Neural progenitor cell (in vitro differentiated cells): ENCODE data around the gene KLHL42. TPM values are rescaled to one million over a fixed set of nuclear protein-coding genes. Genes with fewer than 3 reads are reported as not detected.

Experiments used
- DNase-seq: peaks from one replicate; pipeline ENCODE4 v3.0.0-alpha.2; 2016; ENCODE audit warnings: low spot score
- H2AFZ ChIP-seq: fragments of 200-600 bp; sonication (generic); replicated peaks from 2 replicates; pipeline ENCODE4 v1.6.1; 2016; ENCODE audit warnings: antibody characterized with exemption
- H3F3A ChIP-seq: fragments of 200-600 bp; sonication (generic); 2 replicates; pipeline ENCODE4 v1.6.1; 2016; ENCODE audit warnings: antibody characterized with exemption, low read depth
- H3K27ac ChIP-seq: fragments of 200-600 bp; sonication (generic); 2 replicates; pipeline ENCODE4 v1.5.1; 2016; ENCODE audit warnings: mild to moderate bottlenecking
- H3K27me3 ChIP-seq: fragments of 200-600 bp; sonication (generic); 2 replicates; pipeline ENCODE4 v1.6.1; 2016; ENCODE audit warnings: mild to moderate bottlenecking, moderate library complexity
- H3K36me3 ChIP-seq: fragments of 200-600 bp; sonication (generic); 2 replicates; pipeline ENCODE4 v1.5.1; 2016
- H3K4me1 ChIP-seq: fragments of 200-600 bp; sonication (generic); 2 replicates; pipeline ENCODE4 v1.6.1; 2016; ENCODE audit warnings: mixed run types
- H3K4me2 ChIP-seq: fragments of 200-600 bp; sonication (generic); 2 replicates; pipeline ENCODE4 v1.6.1; 2016
- H3K4me3 ChIP-seq: fragments of 200-600 bp; sonication (generic); 2 replicates; pipeline ENCODE4 v1.5.1; 2016
- H3K79me2 ChIP-seq: fragments of 200-600 bp; sonication (generic); 2 replicates; pipeline ENCODE4 v1.6.1; 2016; ENCODE audit warnings: low read depth
- H3K9ac ChIP-seq: fragments of 200-600 bp; sonication (generic); 2 replicates; pipeline ENCODE4 v1.6.1; 2016
- H3K9me3 ChIP-seq: fragments of 200-600 bp; sonication (generic); 2 replicates; pipeline ENCODE4 v1.5.1; 2016; ENCODE audit warnings: low read depth
- H4K20me1 ChIP-seq: fragments of 200-600 bp; sonication (generic); 2 replicates; pipeline ENCODE4 v1.6.1; 2016; ENCODE audit warnings: low read depth
- H3K27ac Mint-ChIP-seq: 3 replicates; pipeline ENCODE4 v1.8.0; 2021; ENCODE audit warnings: mixed read lengths
- H3K27me3 Mint-ChIP-seq: 2 replicates; pipeline ENCODE4 v1.8.0; 2022; ENCODE audit warnings: low read depth, mild to moderate bottlenecking, inconsistent platforms, moderate library complexity, mixed read lengths; ENCODE audit not compliant: insufficient read depth
- H3K36me3 Mint-ChIP-seq: 3 replicates; pipeline ENCODE4 v1.8.0; 2021; ENCODE audit warnings: mixed read lengths
- H3K4me1 Mint-ChIP-seq: 3 replicates; pipeline ENCODE4 v1.8.0; 2021; ENCODE audit warnings: mixed read lengths
- H3K4me3 Mint-ChIP-seq: 3 replicates; pipeline ENCODE4 v1.8.0; 2021; ENCODE audit warnings: mild to moderate bottlenecking, moderate library complexity, mixed read lengths
- H3K9me3 Mint-ChIP-seq: 3 replicates; pipeline ENCODE4 v1.8.0; 2020; ENCODE audit warnings: mixed read lengths
- EZH2 ChIP-seq: fragments of 200-600 bp; sonication (generic); IDR thresholded peaks from 2 replicates; pipeline ENCODE4 v1.6.1; 2017; ENCODE audit warnings: antibody characterized with exemption, mild to moderate bottlenecking, moderate library complexity
- EZH2phosphoT487 ChIP-seq: fragments of 200-600 bp; sonication (generic); IDR thresholded peaks from 2 replicates; pipeline ENCODE4 v1.6.1; 2017; ENCODE audit warnings: antibody characterized with exemption
- total RNA-seq: library from RNA; depleted of rRNA; stranded (reverse); fragments of >200 nt; gene quantifications from 2 replicates; pipeline ENCODE4 v1.2.3, GENCODE V29; 2015; ENCODE audit warnings: low replicate concordance
- TF ChIP-seq, protein P1 (sequence below): fragments of 200-600 bp; sonication (generic); IDR thresholded peaks from 2 replicates; pipeline ENCODE4 v1.5.1; 2017; ENCODE audit warnings: antibody characterized with exemption, mild to moderate bottlenecking

Gene KLHL42, protein sequence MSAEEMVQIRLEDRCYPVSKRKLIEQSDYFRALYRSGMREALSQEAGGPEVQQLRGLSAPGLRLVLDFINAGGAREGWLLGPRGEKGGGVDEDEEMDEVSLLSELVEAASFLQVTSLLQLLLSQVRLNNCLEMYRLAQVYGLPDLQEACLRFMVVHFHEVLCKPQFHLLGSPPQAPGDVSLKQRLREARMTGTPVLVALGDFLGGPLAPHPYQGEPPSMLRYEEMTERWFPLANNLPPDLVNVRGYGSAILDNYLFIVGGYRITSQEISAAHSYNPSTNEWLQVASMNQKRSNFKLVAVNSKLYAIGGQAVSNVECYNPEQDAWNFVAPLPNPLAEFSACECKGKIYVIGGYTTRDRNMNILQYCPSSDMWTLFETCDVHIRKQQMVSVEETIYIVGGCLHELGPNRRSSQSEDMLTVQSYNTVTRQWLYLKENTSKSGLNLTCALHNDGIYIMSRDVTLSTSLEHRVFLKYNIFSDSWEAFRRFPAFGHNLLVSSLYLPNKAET
- total RNA-seq = 21.6 and 24.9 TPM in 2 replicates

DNA sequence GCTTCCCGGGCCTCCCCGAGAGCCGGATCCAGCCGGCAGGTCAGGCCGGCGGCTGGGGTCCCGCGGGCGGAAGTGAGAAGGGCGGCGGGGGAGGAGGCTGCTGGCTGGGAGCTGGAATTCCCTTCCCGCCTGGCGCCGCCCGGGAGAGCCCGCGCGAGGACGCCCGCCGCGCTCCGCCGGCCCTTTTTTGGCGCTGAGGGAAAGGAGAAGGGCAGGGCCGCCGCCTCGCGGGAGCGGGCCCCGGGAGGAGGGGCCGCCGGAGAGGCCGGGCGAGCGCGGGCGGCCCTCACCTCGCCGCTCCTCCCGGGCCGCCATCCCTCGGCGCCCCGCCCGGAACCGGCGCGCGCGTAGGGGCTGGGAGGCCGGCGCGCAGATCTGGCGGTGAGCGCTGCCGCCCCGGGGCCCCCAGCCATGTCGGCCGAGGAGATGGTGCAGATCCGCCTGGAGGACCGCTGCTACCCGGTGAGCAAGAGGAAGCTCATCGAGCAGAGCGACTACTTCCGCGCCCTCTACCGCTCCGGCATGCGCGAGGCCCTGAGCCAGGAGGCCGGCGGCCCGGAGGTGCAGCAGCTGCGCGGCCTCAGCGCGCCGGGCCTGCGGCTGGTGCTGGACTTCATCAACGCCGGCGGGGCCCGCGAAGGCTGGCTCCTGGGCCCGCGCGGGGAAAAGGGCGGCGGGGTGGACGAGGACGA, at the start of gene KLHL42, which contains the start of gene MANSC4:
TSS of gene KLHL42 (plus strand) at position 314 of the 692 bp plus-strand sequence. CDS start at position 412, 98 bp downstream.
TSS of gene MANSC4 (minus strand) at position 317 of the 692 bp plus-strand sequence. CDS start 8,960 bp downstream, outside the sequence.
- Mint-ChIP-seq H3K4me1 (peaks cover 34% of the 10 kb centered on the region), H3K4me3 (peak within 1 kb of the TSS; percentile 90), H3K9me3 (peaks cover 2% of the 10 kb centered on the region), H3K27ac (peak within 1 kb of the TSS; percentile 97), H3K36me3 (peaks cover 22% of the 10 kb centered on the region), H3K27me3 (peaks cover 2% of the 10 kb centered on the region)
- no peaks in the 10 kb centered on the region for H3K36me3 ChIP-seq
- H3K9ac ChIP-seq = peak within 1 kb of the TSS; percentile 77
- no peaks in the 10 kb centered on the region for H3K9me3 ChIP-seq
- peak within 1 kb of the TSS; percentile 82 for H3K4me3 ChIP-seq
- H3F3A ChIP-seq = peaks cover 24% of the 10 kb centered on the region
- DNase-seq = peak; percentile 87
- peaks cover 49% of the 10 kb centered on the region for H3K79me2 ChIP-seq
- peaks cover 26% of the 10 kb centered on the region for H3K4me1 ChIP-seq
- H2AFZ ChIP-seq = peak within 1 kb of the TSS; percentile 90
- H3K4me2 ChIP-seq = peak within 1 kb of the TSS; percentile 93
- TF ChIP-seq, protein P1, sequence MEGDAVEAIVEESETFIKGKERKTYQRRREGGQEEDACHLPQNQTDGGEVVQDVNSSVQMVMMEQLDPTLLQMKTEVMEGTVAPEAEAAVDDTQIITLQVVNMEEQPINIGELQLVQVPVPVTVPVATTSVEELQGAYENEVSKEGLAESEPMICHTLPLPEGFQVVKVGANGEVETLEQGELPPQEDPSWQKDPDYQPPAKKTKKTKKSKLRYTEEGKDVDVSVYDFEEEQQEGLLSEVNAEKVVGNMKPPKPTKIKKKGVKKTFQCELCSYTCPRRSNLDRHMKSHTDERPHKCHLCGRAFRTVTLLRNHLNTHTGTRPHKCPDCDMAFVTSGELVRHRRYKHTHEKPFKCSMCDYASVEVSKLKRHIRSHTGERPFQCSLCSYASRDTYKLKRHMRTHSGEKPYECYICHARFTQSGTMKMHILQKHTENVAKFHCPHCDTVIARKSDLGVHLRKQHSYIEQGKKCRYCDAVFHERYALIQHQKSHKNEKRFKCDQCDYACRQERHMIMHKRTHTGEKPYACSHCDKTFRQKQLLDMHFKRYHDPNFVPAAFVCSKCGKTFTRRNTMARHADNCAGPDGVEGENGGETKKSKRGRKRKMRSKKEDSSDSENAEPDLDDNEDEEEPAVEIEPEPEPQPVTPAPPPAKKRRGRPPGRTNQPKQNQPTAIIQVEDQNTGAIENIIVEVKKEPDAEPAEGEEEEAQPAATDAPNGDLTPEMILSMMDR = peak; percentile 13
- TF ChIP-seq EZH2 = no peak
- no peak for TF ChIP-seq EZH2phosphoT487
- H4K20me1 ChIP-seq = no peaks in the 10 kb centered on the region
- no peaks in the 10 kb centered on the region for H3K27me3 ChIP-seq
- H3K27ac ChIP-seq = peak within 1 kb of the TSS; percentile 93

DNA sequence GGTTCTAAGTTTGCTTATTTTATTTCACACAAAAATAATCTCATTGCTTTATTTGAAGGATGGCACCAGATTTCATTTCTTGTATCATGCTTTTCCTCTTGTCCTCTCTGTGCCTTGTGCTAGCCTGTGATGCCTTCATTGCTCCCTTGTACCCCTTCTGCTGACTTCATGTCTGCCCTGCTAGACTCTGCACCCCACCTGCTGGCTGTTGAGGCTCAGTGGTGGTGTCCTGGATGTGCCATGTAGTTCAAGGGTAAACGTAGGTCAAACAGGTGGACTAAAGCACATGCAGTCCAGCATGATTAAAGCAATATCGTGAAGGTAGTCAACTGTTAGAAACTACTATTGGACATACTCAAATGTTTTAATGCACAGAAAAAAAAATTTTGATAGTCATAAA, 47.8 kb upstream of the KLHL42 start:
- H3K36me3 Mint-ChIP-seq = peaks cover 5% of the 10 kb centered on the region
- TF ChIP-seq EZH2phosphoT487 (no peak), EZH2 (no peak)
- TF ChIP-seq, protein P1 = peak; percentile 27
- no peak overlapping the region for H2AFZ ChIP-seq

DNA sequence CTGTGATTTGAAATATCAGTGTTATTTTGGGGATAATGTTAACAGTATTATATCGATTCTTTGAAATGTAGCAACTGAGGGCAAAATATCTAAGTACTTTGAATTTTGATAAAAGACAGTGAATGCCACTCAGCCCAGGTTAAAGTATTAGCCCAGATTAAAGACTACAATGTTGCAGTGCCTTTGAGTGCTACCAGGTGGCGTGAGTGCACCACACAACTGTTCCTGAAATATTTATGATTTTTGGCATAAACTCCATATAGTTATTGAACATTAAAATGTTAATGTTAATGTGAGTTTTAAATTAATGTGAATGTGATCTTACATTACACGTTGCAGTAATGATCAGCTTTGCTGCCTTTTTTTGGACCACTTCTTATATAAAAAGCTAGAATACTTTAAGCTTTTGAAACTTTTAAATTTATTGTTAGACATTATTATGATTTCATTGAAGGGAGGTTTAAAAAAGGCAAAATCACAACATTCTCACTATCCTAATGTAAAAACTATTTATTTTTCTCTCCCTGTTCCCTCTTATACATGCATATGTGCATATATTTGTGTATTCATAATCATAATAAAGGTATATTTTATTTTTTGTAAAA, 46.9 kb upstream of the KLHL42 start:
- H4K20me1 ChIP-seq = no peaks in the 10 kb centered on the region
- no peaks in the 10 kb centered on the region for H3K27me3 Mint-ChIP-seq
- no peak overlapping the region for H3K4me2 ChIP-seq
- no peaks in the 10 kb centered on the region for H3K9me3 ChIP-seq
- H3K27ac ChIP-seq = no peak overlapping the region
- H3K9ac ChIP-seq = no peak overlapping the region
- TF ChIP-seq, protein P1 = peak; percentile 95
- no peak for TF ChIP-seq EZH2
- H3K4me3 Mint-ChIP-seq = no peak overlapping the region
- no peak overlapping the region for H3K27ac Mint-ChIP-seq
- H3K36me3 ChIP-seq = peaks cover 4% of the 10 kb centered on the region
- H3K36me3 Mint-ChIP-seq = peaks cover 5% of the 10 kb centered on the region
- no peaks in the 10 kb centered on the region for H3K4me1 Mint-ChIP-seq
- H3K79me2 ChIP-seq = no peaks in the 10 kb centered on the region
- no peaks in the 10 kb centered on the region for H3K9me3 Mint-ChIP-seq
- no peak overlapping the region for H3K4me3 ChIP-seq
- H3F3A ChIP-seq = no peaks in the 10 kb centered on the region
- no peaks in the 10 kb centered on the region for H3K4me1 ChIP-seq
- DNase-seq = peak; percentile 29
- H2AFZ ChIP-seq = no peak overlapping the region
- no peaks in the 10 kb centered on the region for H3K27me3 ChIP-seq

More for the DNA sequence above, 47.8 kb upstream of the KLHL42 start:
- Histone ChIP-seq H3K4me3 (no peak overlapping the region), H3K9ac (no peak overlapping the region), H3K79me2 (no peaks in the 10 kb centered on the region), H3K36me3 (peaks cover 4% of the 10 kb centered on the region), H4K20me1 (no peaks in the 10 kb centered on the region), H3K27ac (no peak overlapping the region), H3K4me2 (no peak overlapping the region), H3K27me3 (no peaks in the 10 kb centered on the region), H3F3A (no peaks in the 10 kb centered on the region), H3K9me3 (no peaks in the 10 kb centered on the region), H3K4me1 (no peaks in the 10 kb centered on the region)
- H3K27ac Mint-ChIP-seq = no peak overlapping the region
- H3K4me1 Mint-ChIP-seq = no peaks in the 10 kb centered on the region
- no peak overlapping the region for H3K4me3 Mint-ChIP-seq
- DNase-seq = no peak
- H3K27me3 Mint-ChIP-seq = no peaks in the 10 kb centered on the region
- no peaks in the 10 kb centered on the region for H3K9me3 Mint-ChIP-seq
